Fibroblast of lung (primary cell): ENCODE data around the gene UBE3C.

Source experiments
- CTCF ChIP-seq, 2 donors: IDR thresholded peaks in 1 of 2; conservative IDR thresholded peaks in 1 of 2; 1 replicate in 1 of 2; 2 replicates in 1 of 2; pipeline ENCODE4 v1.5.1; 2011 to 2012; ENCODE audit warnings: low read length in 2 of 2, control low read depth in 1 of 2, inconsistent platforms in 1 of 2, low read depth in 1 of 2, mild to moderate bottlenecking in 1 of 2
- EZH2 ChIP-seq: IDR thresholded peaks from 2 replicates; pipeline ENCODE4 v1.5.1; 2012; ENCODE audit warnings: low read length, control low read depth, mild to moderate bottlenecking; ENCODE audit errors: missing control alignments

- no peak for TF ChIP-seq CTCF (conservative IDR thresholded peaks at IDR 0.05 in 1 of 2, IDR thresholded peaks at IDR 0.05 in 1 of 2; ENCODE audit: low read depth in 1 of 2, low read length in 2 of 2)
- no peak for TF ChIP-seq EZH2
Measured at GRCh38 chr7:157097569-157097968, 41.2 kb upstream of the UBE3C start.
